Measurements from ENCODE around the gene HRH3.

The HRH3 gene
- total RNA-seq, result 0 reads per million in 2 donors

- DNase-seq, result peak; percentile 30
These were observed at the start of gene HRH3 for GRCh38 chr20:62219992-62220665. Gene HRH3 (minus strand): TSS chr20:62220278. CDS start chr20:62219970, 308 bp downstream.

GRCh38 chr20:62269871-62270270 lies 49.8 kb upstream of the HRH3 start:
- no peak for DNase-seq

GRCh38 chr20:62269378-62269777 lies 49.3 kb upstream of the HRH3 start:
- DNase-seq, result no peak

GRCh38 chr20:62268228-62268900 lies 48.3 kb upstream of the HRH3 start:
- DNase-seq, result no peak

GRCh38 chr20:62267543-62267942 lies 47.5 kb upstream of the HRH3 start:
- DNase-seq, result no peak

- no peak for DNase-seq
These were observed 46.8 kb upstream of the HRH3 start for GRCh38 chr20:62266851-62267250.

GRCh38 chr20:62266340-62266739 lies 46.3 kb upstream of the HRH3 start:
- DNase-seq, result no peak

- DNase-seq, result no peak
These were observed 45.3 kb upstream of the HRH3 start for GRCh38 chr20:62265365-62265764.

GRCh38 chr20:62263396-62263795 lies 43.3 kb upstream of the HRH3 start:
- no peak for DNase-seq

GRCh38 chr20:62262064-62262463 lies 42.0 kb upstream of the HRH3 start:
- no peak for DNase-seq

- DNase-seq, result no peak
These were observed 39.2 kb upstream of the HRH3 start for GRCh38 chr20:62259294-62259565.

GRCh38 chr20:62258499-62259293 lies 38.6 kb upstream of the HRH3 start:
- DNase-seq, result no peak

- DNase-seq, result no peak
These were observed 35.9 kb upstream of the HRH3 start for GRCh38 chr20:62255976-62256375.

- no peak for DNase-seq
These were observed 34.1 kb upstream of the HRH3 start for GRCh38 chr20:62254021-62254724.

- no peak for DNase-seq
These were observed 33.3 kb upstream of the HRH3 start for GRCh38 chr20:62253398-62253797.

GRCh38 chr20:62252342-62252966 lies 32.4 kb upstream of the HRH3 start:
- no peak for DNase-seq

- DNase-seq, result no peak
These were observed 28.9 kb upstream of the HRH3 start for GRCh38 chr20:62248890-62249560.

GRCh38 chr20:62246872-62247652 lies 27.0 kb upstream of the HRH3 start:
- DNase-seq, result no peak

- DNase-seq, result no peak
These were observed 26.4 kb upstream of the HRH3 start for GRCh38 chr20:62246431-62246830.

- no peak for DNase-seq
These were observed 25.8 kb upstream of the HRH3 start for GRCh38 chr20:62245911-62246280.

- DNase-seq, result no peak
These were observed 24.6 kb upstream of the HRH3 start for GRCh38 chr20:62244644-62245108.

Data from T-helper 9 cell (primary cell).